Activated gamma-delta T cell (primary cell): ENCODE measurements around the gene MED8.
"Not testable (repeated sequence)": the region's sequence is repeated elsewhere in the genome, so short reads cannot be mapped to it uniquely, and the experiment has no call there.

Experiments
- DNase-seq: peaks from one replicate; lab custom pipeline; 2025; lab: John Stamatoyannopoulos, UW

The MED8 gene

GRCh38 chr1:43383449-43383848 is 6.2 kb downstream of the MED8 start:
- no peak for DNase-seq

- DNase-seq: no peak
These were observed 7.4 kb downstream of the MED8 start for GRCh38 chr1:43382027-43382779.

- DNase-seq: no peak
These were observed 8.0 kb downstream of the MED8 start for GRCh38 chr1:43381612-43382011.

- no peak for DNase-seq
These were observed 10.1 kb downstream of the MED8 start for GRCh38 chr1:43379476-43379875.

GRCh38 chr1:43377831-43378230 is 11.8 kb downstream of the MED8 start:
- no peak for DNase-seq

- DNase-seq: no peak
These were observed 12.8 kb downstream of the MED8 start for GRCh38 chr1:43376723-43377235.

- no peak for DNase-seq
These were observed 16.3 kb downstream of the MED8 start for GRCh38 chr1:43373066-43373940.

- DNase-seq: no peak
These were observed 17.4 kb downstream of the MED8 start for GRCh38 chr1:43372172-43372571.

- DNase-seq: no peak
These were observed 19.0 kb downstream of the MED8 start for GRCh38 chr1:43370564-43370963.

GRCh38 chr1:43369779-43370178 is 19.8 kb downstream of the MED8 start:
- not testable (repeated sequence) for DNase-seq

GRCh38 chr1:43368646-43369020 is 21.0 kb downstream of the MED8 start:
- no peak for DNase-seq

GRCh38 chr1:43367904-43368645 is 21.5 kb downstream of the MED8 start, which contains the start of gene ELOVL1:
Gene ELOVL1, minus strand, starts transcription at chr1:43368011. Its CDS starts 2,402 bp downstream, at chr1:43365609.
- DNase-seq: peak; percentile 80

GRCh38 chr1:43367026-43367903 is 22.3 kb downstream of the MED8 start:
- DNase-seq: peak; percentile 24

- no peak for DNase-seq
These were observed 23.0 kb downstream of the MED8 start for GRCh38 chr1:43366601-43367025.

- no peak for DNase-seq
These were observed 23.4 kb downstream of the MED8 start for GRCh38 chr1:43366179-43366578.

- no peak for DNase-seq
These were observed 23.9 kb downstream of the MED8 start for GRCh38 chr1:43365678-43366077.

- DNase-seq: no peak
These were observed 25.6 kb downstream of the MED8 start for GRCh38 chr1:43363935-43364525.

- no peak for DNase-seq
These were observed 26.2 kb downstream of the MED8 start for GRCh38 chr1:43363283-43363934.

- no peak for DNase-seq
These were observed 29.0 kb downstream of the MED8 start for GRCh38 chr1:43360616-43361015.

GRCh38 chr1:43359696-43360095 is 29.9 kb downstream of the MED8 start:
- DNase-seq: no peak
